HG03575 (cell line): ENCODE measurements around the gene ELP1.
A peak's percentile ranks its signal among the peaks of the same experiment; 100 is the strongest.
"Not testable (repeated sequence)": the region's sequence is repeated elsewhere in the genome, so short reads cannot be mapped to it uniquely, and the experiment has no call there.

Source experiments
- ATAC-seq: cut with Tn5 transposase; IDR thresholded peaks from one replicate; pipeline ENCODE4 v1.9.1; 2021; ENCODE audit not compliant: unreplicated experiment, insufficient number of reproducible peaks, low FRiP score; ENCODE audit errors: extremely low read depth

Gene ELP1

GRCh38 chr9:108894225-108894997 is 39.5 kb downstream of the ELP1 start:
- no peak for ATAC-seq

- ATAC-seq = no peak
These were observed 44.3 kb downstream of the ELP1 start for GRCh38 chr9:108889649-108890067.

- ATAC-seq = not testable (repeated sequence)
These were observed 47.2 kb downstream of the ELP1 start for GRCh38 chr9:108886594-108887271.

GRCh38 chr9:108885643-108886348 is 48.1 kb downstream of the ELP1 start:
- peak; percentile 97 for ATAC-seq

- ATAC-seq = no peak
These were observed 49.2 kb downstream of the ELP1 start for GRCh38 chr9:108884701-108885100.

- ATAC-seq = no peak
These were observed 50.8 kb downstream of the ELP1 start for GRCh38 chr9:108883085-108883484.

GRCh38 chr9:108882052-108882888 is 51.7 kb downstream of the ELP1 start:
- no peak for ATAC-seq

GRCh38 chr9:108880738-108881316 is 53.1 kb downstream of the ELP1 start:
- ATAC-seq = no peak

- ATAC-seq = no peak
These were observed 56.4 kb downstream of the ELP1 start for GRCh38 chr9:108877524-108877923.

GRCh38 chr9:108876425-108876824 is 57.5 kb downstream of the ELP1 start:
- no peak for ATAC-seq

- no peak for ATAC-seq
These were observed 59.7 kb downstream of the ELP1 start for GRCh38 chr9:108874058-108874788.

- ATAC-seq = no peak
These were observed 64.7 kb downstream of the ELP1 start for GRCh38 chr9:108869092-108869725.

- no peak for ATAC-seq
These were observed 66.1 kb downstream of the ELP1 start for GRCh38 chr9:108867829-108868228.

GRCh38 chr9:108867116-108867515 is 66.8 kb downstream of the ELP1 start:
- ATAC-seq = no peak

- ATAC-seq = no peak
These were observed 67.9 kb downstream of the ELP1 start for GRCh38 chr9:108866001-108866420.

GRCh38 chr9:108865037-108865436 is 68.9 kb downstream of the ELP1 start:
- no peak for ATAC-seq

GRCh38 chr9:108864446-108864845 is 69.5 kb downstream of the ELP1 start:
- no peak for ATAC-seq

- ATAC-seq = no peak
These were observed 70.0 kb downstream of the ELP1 start for GRCh38 chr9:108863891-108864290.
